Esophagus squamous epithelium (tissue), 5 donors: ENCODE measurements around the gene ANKRD22. TPM values are rescaled to one million over a fixed set of nuclear protein-coding genes. Genes with fewer than 3 reads are reported as not detected.

Experiments used
- DNase-seq: peaks from one replicate; lab custom pipeline; 2025; lab: John Stamatoyannopoulos, UW
- H3K27ac ChIP-seq, 4 donors: fragments of 200-600 bp; sonication (generic); one replicate each; pipeline ENCODE4 v1.5.1; 2016 to 2019; ENCODE audit warnings: mild to moderate bottlenecking in 1 of 4
- H3K27me3 ChIP-seq, 4 donors: fragments of 200-600 bp; sonication (generic); 1 replicate in 3 of 4; 2 replicates in 1 of 4; pipeline versions ENCODE4 v1.5.1 to v1.6.0; 2017 to 2021; ENCODE audit warnings: antibody characterized with exemption in 1 of 4
- H3K36me3 ChIP-seq, 3 donors: fragments of 200-600 bp; sonication (generic); one replicate each; pipeline ENCODE4 v1.5.1; 2016 to 2019
- H3K4me1 ChIP-seq, 3 donors: fragments of 200-600 bp; sonication (generic); one replicate each; pipeline ENCODE4 v1.5.1; 2017 to 2019
- H3K4me3 ChIP-seq, 4 donors: fragments of 200-600 bp; sonication (generic); 1 replicate in 3 of 4; 2 replicates in 1 of 4; pipeline ENCODE4 v1.5.1; 2016 to 2019; ENCODE audit warnings: mild to moderate bottlenecking in 2 of 4, moderate library complexity in 1 of 4
- H3K9me3 ChIP-seq, 3 donors: fragments of 200-600 bp; sonication (generic); one replicate each; pipeline ENCODE4 v1.5.1; 2016 to 2019
- CTCF ChIP-seq, 6 experiments: fragments of 450-650 bp in 4 of 6; fragments of 200-600 bp in 2 of 6; sonication (generic) in 2 of 6; IDR thresholded peaks; one replicate each; pipeline ENCODE4 v1.5.1; 2016 to 2019; ENCODE audit warnings: antibody characterized with exemption in 6 of 6, mild to moderate bottlenecking in 4 of 6, moderate library complexity in 4 of 6
- POLR2A ChIP-seq, 4 donors: fragments of 450-650 bp; IDR thresholded peaks; one replicate each; pipeline ENCODE4 v1.6.1; 2017; ENCODE audit warnings: antibody characterized with exemption in 4 of 4, mild to moderate bottlenecking in 4 of 4, moderate library complexity in 3 of 4
- WGBS, 2 donors: methylation state at CpG; one replicate each; pipeline ENCODE4 v1.1.5; 2018; 5-methylcytosine and 5-hydroxymethylcytosine counted together
- intact Hi-C: fragments of 100-400 bp; cut with DNase I; formaldehyde crosslinking; loops from one replicate; pipeline ENCODE4 v1.15.0; 2022
- total RNA-seq, 4 donors: library from RNA; depleted of rRNA; stranded (reverse); fragments of >200 nt; gene quantifications; one replicate each; pipeline ENCODE4 v1.1.0, GENCODE V29; 2016
- donor health status: DM: yes; HTN: yes; CAD: no.

The ANKRD22 gene
- total RNA-seq, 4 donors from 2014 or later: 26.3 to 43.5 (median 31.5) TPM

GRCh38 chr10:88848499-88848898 is 3.1 kb downstream of the ANKRD22 start:
- intact Hi-C loops: no loop called here
- Histone ChIP-seq H3K4me3 (peak overlapping the region in 1 of 4 donors; percentile 19), H3K27ac (peak overlapping the region in 3 of 4 donors; percentile 47 to 89 (median 80)), H3K27me3 (no peaks in the 10 kb centered on the region), H3K36me3 (no peaks in the 10 kb centered on the region), H3K4me1 (peaks cover 0 to 50% (median 3%) of the 10 kb centered on the region in 3 donors), H3K9me3 (no peaks in the 10 kb centered on the region)
- DNase-seq: no peak
- TF ChIP-seq POLR2A (IDR thresholded peaks at IDR 0.05): no peak
- no peak for TF ChIP-seq CTCF (IDR thresholded peaks at IDR 0.05)
- 0 to 4% methylated on average over 1 of the region's 1 CpG for WGBS, 2 donors

GRCh38 chr10:88843171-88843570 is 8.5 kb downstream of the ANKRD22 start:
- Histone ChIP-seq H3K27ac (no peak overlapping the region), H3K4me3 (no peak overlapping the region), H3K27me3 (no peaks in the 10 kb centered on the region), H3K9me3 (no peaks in the 10 kb centered on the region), H3K4me1 (peaks cover 0 to 24% (median 0%) of the 10 kb centered on the region in 3 donors), H3K36me3 (no peaks in the 10 kb centered on the region)
- TF ChIP-seq POLR2A (IDR thresholded peaks at IDR 0.05): no peak
- no peak for TF ChIP-seq CTCF (IDR thresholded peaks at IDR 0.05)
- DNase-seq: no peak
- WGBS, 2 donors: 89 to 93% methylated on average over 4 of the region's 4 CpGs
- intact Hi-C loops: no loop called here

GRCh38 chr10:88841316-88842111 is 10.1 kb downstream of the ANKRD22 start:
- intact Hi-C loops: no loop called here
- Histone ChIP-seq H3K9me3 (no peaks in the 10 kb centered on the region), H3K4me1 (peaks cover 0 to 38% (median 0%) of the 10 kb centered on the region in 3 donors), H3K4me3 (no peak overlapping the region), H3K27me3 (no peaks in the 10 kb centered on the region), H3K36me3 (no peaks in the 10 kb centered on the region), H3K27ac (no peak overlapping the region)
- 58 to 69% methylated on average over 6 of the region's 6 CpGs for WGBS, 2 donors
- TF ChIP-seq CTCF (IDR thresholded peaks at IDR 0.05) (no peak), POLR2A (IDR thresholded peaks at IDR 0.05) (no peak)
- DNase-seq: no peak

GRCh38 chr10:88840881-88841280 is 10.8 kb downstream of the ANKRD22 start:
- H3K27ac ChIP-seq: no peak overlapping the region
- no peaks in the 10 kb centered on the region for H3K9me3 ChIP-seq
- no peak overlapping the region for H3K4me3 ChIP-seq
- TF ChIP-seq CTCF (IDR thresholded peaks at IDR 0.05): no peak
- TF ChIP-seq POLR2A (IDR thresholded peaks at IDR 0.05): no peak
- DNase-seq: no peak
- H3K36me3 ChIP-seq: no peaks in the 10 kb centered on the region
- intact Hi-C loops: no loop called here
- WGBS, 2 donors: 87 to 95% methylated on average over 4 to 5 of the region's 5 CpGs
- no peaks in the 10 kb centered on the region for H3K27me3 ChIP-seq
- H3K4me1 ChIP-seq: peaks cover 0 to 45% (median 0%) of the 10 kb centered on the region in 3 donors

- TF ChIP-seq CTCF (IDR thresholded peaks at IDR 0.05) (no peak), POLR2A (IDR thresholded peaks at IDR 0.05) (no peak)
- WGBS, 2 donors: 86 to 95% methylated on average over 3 of the region's 3 CpGs
- no peak for DNase-seq
- H3K9me3 ChIP-seq: no peaks in the 10 kb centered on the region
- no peaks in the 10 kb centered on the region for H3K36me3 ChIP-seq
- H3K27ac ChIP-seq: no peak overlapping the region
- H3K4me1 ChIP-seq: peaks cover 0 to 52% (median 0%) of the 10 kb centered on the region in 3 donors
- intact Hi-C loops: no loop called here
- no peaks in the 10 kb centered on the region for H3K27me3 ChIP-seq
- H3K4me3 ChIP-seq: no peak overlapping the region
Measured at GRCh38 chr10:88840104-88840503, 11.5 kb downstream of the ANKRD22 start.
